ENCODE data around the gene CCDC74B.

DNA sequence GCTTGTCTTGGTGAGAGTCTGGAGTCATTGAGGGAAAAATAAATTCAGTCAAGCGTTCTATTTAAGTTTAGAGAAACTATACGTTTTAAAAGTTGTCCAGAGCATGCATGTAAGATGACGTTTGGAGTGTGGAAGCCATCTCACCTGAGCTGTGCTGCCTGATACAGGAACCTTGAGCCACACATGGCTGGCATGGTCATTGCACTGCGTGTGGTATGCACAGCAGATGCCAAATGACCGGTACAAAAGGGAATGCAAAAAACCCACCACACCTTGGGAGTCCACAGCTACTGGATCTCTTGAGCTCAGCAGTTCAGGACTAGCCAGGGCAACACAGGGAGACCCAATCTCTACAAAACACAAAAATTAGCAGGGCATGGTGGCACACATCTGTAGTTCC lies 41.5 kb upstream of the CCDC74B start:
- TF ChIP-seq CTCF (IDR thresholded peaks at IDR 0.05), result no peak
- TF ChIP-seq POLR2A (IDR thresholded peaks at IDR 0.05), result no peak
